Heart right ventricle (tissue), 16 donors: Measurements from ENCODE around the gene KIAA1671. TPM values are rescaled to one million over a fixed set of nuclear protein-coding genes. Genes with fewer than 3 reads are reported as not detected.

Experiments used
- ATAC-seq, 8 donors: fragments of 200-7000 bp; cut with Tn5 transposase; one replicate each; pipeline ENCODE4 v1.9.1; 2020; ENCODE audit warnings: mild to moderate bottlenecking in 8 of 8, moderate library complexity in 8 of 8, moderate number of reproducible peaks in 1 of 8
- DNase-seq, 2 donors: peaks; one replicate each; pipeline ENCODE4 v3.0.0-alpha.2; 2020
- H3K27ac ChIP-seq, 10 donors: fragments of 200-600 bp; sonication (generic) in 2 of 10; one replicate each; pipeline versions ENCODE4 v1.5.0 to v1.8.0; 2020 to 2022; ENCODE audit warnings: mild to moderate bottlenecking in 3 of 10
- H3K27me3 ChIP-seq, 7 donors: fragments of 200-600 bp; one replicate each; pipeline ENCODE4 v1.8.0; 2021 to 2022; ENCODE audit warnings: mild to moderate bottlenecking in 2 of 7
- H3K36me3 ChIP-seq, 9 donors: fragments of 200-600 bp; sonication (generic) in 1 of 9; one replicate each; pipeline versions ENCODE4 v1.5.0 to v1.8.0; 2020 to 2022; ENCODE audit warnings: mild to moderate bottlenecking in 2 of 9
- H3K4me1 ChIP-seq, 9 donors: fragments of 200-600 bp; sonication (generic) in 1 of 9; one replicate each; pipeline versions ENCODE4 v1.5.0 to v1.8.0; 2020 to 2022; ENCODE audit warnings: mild to moderate bottlenecking in 4 of 9
- H3K4me3 ChIP-seq, 10 donors: fragments of 200-600 bp; sonication (generic) in 2 of 10; one replicate each; pipeline versions ENCODE4 v1.5.0 to v1.8.0; 2020 to 2022; ENCODE audit warnings: mild to moderate bottlenecking in 7 of 10, moderate library complexity in 2 of 10
- H3K9me3 ChIP-seq, 11 donors: fragments of 200-600 bp in 10 of 11; sonication (generic) in 2 of 11; one replicate each; pipeline versions ENCODE4 v1.5.0 to v1.8.0; 2013 to 2022; ENCODE audit warnings: mild to moderate bottlenecking in 2 of 11, control low read depth in 1 of 11, moderate library complexity in 1 of 11
- WGBS, 2 donors: extraction: QIAGEN DNeasy Blood & Tissue Kit; methylation state at CpG; one replicate each; pipeline ENCODE4 v1.1.7; 2013; ENCODE audit warnings: inconsistent platforms in 1 of 2; 5-methylcytosine and 5-hydroxymethylcytosine counted together
- intact Hi-C, 10 donors: fragments of 100-400 bp; cut with DNase I; formaldehyde crosslinking; loops; one replicate each; pipeline versions ENCODE4 v1.11.1 to v1.14.2; 2022
- polyA plus RNA-seq, 2 donors: library from polyadenylated mRNA; stranded (reverse); fragments of 200-250 nt; gene quantifications; one replicate each; pipeline ENCODE4 v1.2.3, GENCODE V29; 2013
- total RNA-seq, 10 donors: library from RNA; stranded (reverse); fragmentation: NEBNext Ultra II Directional in 3 of 10; extraction: Animal tissue kit (Norgen Biotek cat#: 25700) in 3 of 10; gene quantifications; one replicate each; pipeline versions ENCODE4 v1.2.1 to v1.2.4, GENCODE V29; 2021 to 2023
- TF ChIP-seq, protein P1 (sequence below), 9 donors: fragments of 200-600 bp; sonication (generic) in 2 of 9; IDR thresholded peaks; one replicate each; pipeline versions ENCODE4 v1.5.0 to v1.8.0; 2021 to 2022; ENCODE audit warnings: antibody characterized with exemption in 9 of 9, mild to moderate bottlenecking in 5 of 9, moderate library complexity in 1 of 9
- donor health status: Arrhythmogenic right ventricular cardiomyopathy.
- donor health status: ischemic (EF 13 %, LVEDD 7.1; RV severe dilation, severe dysfunction).
- donor health status: healthy with polysubstance abuse.
- donor health status: DM: no; HTN: yes; CAD: no.
- donor health status: DM: no; HTN: no; CAD: no.
- donor health status: ischemic (EF 25% LVEDD 6.9; RV normal size, moderate dysfunction).
- donor health status: ischemic (EF 25% LVEDD 5.7; RV mildly dilated, moderate dysfunction).
- donor health status: healthy.
- donor health status: DM: yes; HTN: yes; CAD: no.
- donor health status: Ischemic cardiomyopathy.
- donor health status: ischemic (EF 35%, LVEDD 5.7; RV mildly dilated, moderate dysfunction).
- donor health status: nonischemic (EF 11% LVEDD 7.7; RV severe dilation, severe dysfunction).
- donor health status: DM: yes; HTN: yes; CAD: no.
- donor health status: PGD.
- donor health status: ischemic (EF 29% LVEDD 5.4; RV normal size, mild dysfunction).
- donor health status: nonischemic (EF 23%, LVEDD 6.1; RV moderate dilation, normal function).

Gene KIAA1671
- total and polyA plus RNA-seq, 12 donors, result 2.9 to 26.2 (median 13.7) TPM

DNA sequence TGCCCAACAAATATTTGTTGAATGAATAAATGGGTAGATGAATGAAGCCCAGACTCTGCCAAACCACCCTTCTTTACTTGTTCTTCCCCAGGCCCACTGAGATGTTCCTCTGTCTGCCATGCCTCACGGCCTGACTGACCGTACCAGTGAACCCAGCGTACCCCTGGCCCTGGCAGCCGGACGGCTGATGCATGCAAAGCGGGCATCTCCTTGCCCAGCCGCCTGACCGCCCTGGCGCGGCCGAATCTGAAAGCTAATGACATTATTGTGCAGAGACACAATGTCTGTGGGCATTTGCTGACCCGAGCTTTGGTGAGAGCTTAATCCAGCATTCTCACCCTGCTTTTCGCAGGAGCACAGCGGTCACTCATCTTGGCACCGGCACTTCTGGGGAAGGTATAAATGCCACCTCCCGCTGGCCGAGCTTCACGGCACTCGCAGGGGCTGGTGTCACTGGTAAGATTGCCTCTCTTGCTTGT is 266.7 kb downstream of the KIAA1671 start, which contains the start of gene CRYBB2:
TSS of gene CRYBB2 (plus strand) at position 429 of the 479 bp plus-strand sequence. CDS start 1,791 bp downstream, outside the sequence.
- DNase-seq (no peak), ATAC-seq (no peak)
- Histone ChIP-seq H3K4me3 (no peak within 1 kb of the TSS), H3K36me3 (no peaks in the 10 kb centered on the region), H3K4me1 (no peaks in the 10 kb centered on the region), H3K27ac (no peak within 1 kb of the TSS), H3K9me3 (no peaks in the 10 kb centered on the region), H3K27me3 (peaks cover 0 to 33% (median 8%) of the 10 kb centered on the region in 7 donors)
- TF ChIP-seq, protein P1, sequence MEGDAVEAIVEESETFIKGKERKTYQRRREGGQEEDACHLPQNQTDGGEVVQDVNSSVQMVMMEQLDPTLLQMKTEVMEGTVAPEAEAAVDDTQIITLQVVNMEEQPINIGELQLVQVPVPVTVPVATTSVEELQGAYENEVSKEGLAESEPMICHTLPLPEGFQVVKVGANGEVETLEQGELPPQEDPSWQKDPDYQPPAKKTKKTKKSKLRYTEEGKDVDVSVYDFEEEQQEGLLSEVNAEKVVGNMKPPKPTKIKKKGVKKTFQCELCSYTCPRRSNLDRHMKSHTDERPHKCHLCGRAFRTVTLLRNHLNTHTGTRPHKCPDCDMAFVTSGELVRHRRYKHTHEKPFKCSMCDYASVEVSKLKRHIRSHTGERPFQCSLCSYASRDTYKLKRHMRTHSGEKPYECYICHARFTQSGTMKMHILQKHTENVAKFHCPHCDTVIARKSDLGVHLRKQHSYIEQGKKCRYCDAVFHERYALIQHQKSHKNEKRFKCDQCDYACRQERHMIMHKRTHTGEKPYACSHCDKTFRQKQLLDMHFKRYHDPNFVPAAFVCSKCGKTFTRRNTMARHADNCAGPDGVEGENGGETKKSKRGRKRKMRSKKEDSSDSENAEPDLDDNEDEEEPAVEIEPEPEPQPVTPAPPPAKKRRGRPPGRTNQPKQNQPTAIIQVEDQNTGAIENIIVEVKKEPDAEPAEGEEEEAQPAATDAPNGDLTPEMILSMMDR (IDR thresholded peaks at IDR 0.05), result no peak
- 89% methylated on average over 19 of the region's 19 CpGs for WGBS, 2 donors
- intact Hi-C loops, result no loop called here

DNA sequence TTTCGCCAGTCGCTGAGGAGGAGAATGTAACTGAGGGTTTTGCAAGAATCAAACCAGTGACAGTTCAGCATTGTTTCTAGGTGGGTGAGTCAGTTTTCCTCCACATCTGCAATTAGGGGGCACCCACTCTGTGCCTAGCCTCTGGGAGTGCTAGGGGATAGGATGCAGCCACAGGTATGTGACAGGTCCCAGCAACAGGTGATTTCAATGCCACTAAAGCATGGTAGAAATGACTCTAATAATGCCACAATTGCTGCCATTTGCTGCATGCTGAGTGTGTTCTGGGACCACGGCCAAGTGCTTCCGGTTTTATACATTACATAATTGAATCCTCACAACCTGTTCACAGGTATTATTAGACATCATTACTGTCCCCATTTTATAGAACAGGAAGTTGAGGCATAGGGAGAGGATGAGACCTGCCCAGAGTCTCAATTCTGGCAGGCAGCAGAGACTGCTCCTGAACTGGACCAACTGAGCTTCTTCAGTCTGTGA is 267.5 kb downstream of the KIAA1671 start:
- H3K4me3 ChIP-seq, result no peak overlapping the region
- no peaks in the 10 kb centered on the region for H3K4me1 ChIP-seq
- DNase-seq (no peak), ATAC-seq (no peak)
- H3K36me3 ChIP-seq, result no peaks in the 10 kb centered on the region
- H3K9me3 ChIP-seq, result no peaks in the 10 kb centered on the region
- intact Hi-C loops, result no loop called here
- no peak overlapping the region for H3K27ac ChIP-seq
- H3K27me3 ChIP-seq, result peaks cover 0 to 36% (median 11%) of the 10 kb centered on the region in 7 donors
- WGBS, 2 donors, result 61 to 64% methylated on average over 4 of the region's 4 CpGs
- TF ChIP-seq, protein P1 (IDR thresholded peaks at IDR 0.05), result no peak

DNA sequence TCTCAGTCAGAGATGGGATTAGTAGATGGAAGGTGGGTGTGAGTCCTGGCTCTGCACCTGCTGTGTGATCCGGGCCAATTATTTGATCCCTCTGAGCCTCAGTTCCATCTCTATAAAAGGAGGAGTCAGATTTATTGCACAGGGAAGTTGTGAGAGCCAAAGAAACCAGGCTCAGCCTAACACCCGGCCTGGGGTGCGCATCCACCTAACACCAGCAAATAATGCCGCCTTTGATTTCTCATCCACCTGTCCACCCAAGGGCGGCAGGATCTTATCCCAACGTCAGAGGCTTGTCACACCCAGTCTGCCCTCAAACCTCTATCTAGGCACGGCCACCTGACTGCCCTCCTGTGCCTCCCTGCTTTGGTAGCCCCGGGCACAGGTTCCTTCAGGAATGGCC is 269.3 kb downstream of the KIAA1671 start:
- intact Hi-C loops, result no loop called here
- no peak overlapping the region for H3K4me3 ChIP-seq
- 84% methylated on average over 8 of the region's 8 CpGs for WGBS, 2 donors
- no peaks in the 10 kb centered on the region for H3K9me3 ChIP-seq
- H3K36me3 ChIP-seq, result no peaks in the 10 kb centered on the region
- no peaks in the 10 kb centered on the region for H3K4me1 ChIP-seq
- DNase-seq, result no peak
- no peak for ATAC-seq
- no peak overlapping the region for H3K27ac ChIP-seq
- TF ChIP-seq, protein P1 (IDR thresholded peaks at IDR 0.05), result no peak
- H3K27me3 ChIP-seq, result peaks cover 0 to 43% (median 13%) of the 10 kb centered on the region in 7 donors

DNA sequence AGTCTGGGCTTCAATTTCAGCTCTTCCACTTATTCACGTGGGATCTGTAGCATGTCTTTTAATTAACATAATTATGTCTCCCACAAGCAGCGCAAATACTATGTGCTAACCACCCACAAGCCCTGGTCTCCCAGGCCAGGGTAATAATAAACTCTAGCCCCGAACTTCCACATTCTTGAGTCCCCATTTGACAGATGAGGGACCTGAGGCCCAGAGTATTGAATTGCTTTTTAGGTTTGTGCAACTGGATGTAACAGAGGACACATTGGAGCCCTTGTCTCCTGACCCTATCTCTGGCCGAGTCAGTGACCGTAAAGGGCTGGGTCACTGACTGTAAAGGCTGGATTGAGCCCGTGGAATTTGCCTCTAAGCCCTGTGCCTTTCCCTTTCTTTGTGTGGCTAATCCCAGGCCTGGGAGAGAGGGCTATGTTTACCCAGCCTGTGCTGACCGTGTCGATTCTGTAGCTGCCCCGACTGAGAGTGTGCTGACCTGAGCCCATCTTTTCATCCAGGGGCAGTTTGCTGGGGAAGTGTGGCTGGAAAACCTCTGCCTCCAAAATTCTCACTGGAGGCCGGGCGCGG is 270.8 kb downstream of the KIAA1671 start:
- no peak overlapping the region for H3K27ac ChIP-seq
- ATAC-seq (no peak), DNase-seq (no peak)
- intact Hi-C loops, result no loop called here
- no peaks in the 10 kb centered on the region for H3K4me1 ChIP-seq
- WGBS, 2 donors, result 83 to 86% methylated on average over 12 of the region's 12 CpGs
- no peaks in the 10 kb centered on the region for H3K36me3 ChIP-seq
- no peaks in the 10 kb centered on the region for H3K9me3 ChIP-seq
- H3K4me3 ChIP-seq, result no peak overlapping the region
- H3K27me3 ChIP-seq, result peaks cover 0 to 43% (median 13%) of the 10 kb centered on the region in 7 donors
- TF ChIP-seq, protein P1 (IDR thresholded peaks at IDR 0.05), result no peak
